ENCODE measurements around the gene ISYNA1. TPM values are rescaled to one million over a fixed set of nuclear protein-coding genes. Genes with fewer than 3 reads are reported as not detected.
A peak's percentile ranks its signal among the peaks of the same experiment; 100 is the strongest.

Gene ISYNA1
- total RNA-seq, 1 donor from 2014 or later = 153 TPM

GRCh38 chr19:18417250-18418028 is 20.5 kb downstream of the ISYNA1 start:
- no peaks in the 10 kb centered on the region for H3K27me3 ChIP-seq (ENCODE audit: insufficient read depth, low read length)
- H2AFZ ChIP-seq (ENCODE audit: low read depth, low read length) = peak overlapping the region; percentile 64
- peak overlapping the region; percentile 95 for H3K4me2 ChIP-seq (ENCODE audit: low read length)
- H3K4me1 Mint-ChIP-seq (ENCODE audit: low read depth, unreplicated experiment) = peaks cover 10% of the 10 kb centered on the region
- peak overlapping the region; percentile 43 for H3K4me3 ChIP-seq (ENCODE audit: insufficient read depth, low read depth, low read length)
- FAIRE-seq (no peak), DNase-seq (ENCODE audit: low read depth) (peak; percentile 60)
- H3K27me3 Mint-ChIP-seq (ENCODE audit: low read depth, unreplicated experiment) = peaks cover 5% of the 10 kb centered on the region
- H3K9me3 ChIP-seq (ENCODE audit: insufficient read depth, low read depth, low read length) = no peaks in the 10 kb centered on the region
- peaks cover 26% of the 10 kb centered on the region for H4K20me1 ChIP-seq (ENCODE audit: insufficient read depth, low read length)
- H3K27ac ChIP-seq (ENCODE audit: low read depth, low read length) = peak overlapping the region; percentile 86
- peak overlapping the region; percentile 78 for H3K4me3 Mint-ChIP-seq (ENCODE audit: unreplicated experiment)
- H3K79me2 ChIP-seq (ENCODE audit: insufficient read depth, low read length) = peaks cover 29% of the 10 kb centered on the region
- TF ChIP-seq EZH2 (IDR thresholded peaks at IDR 0.05; ENCODE audit: insufficient read depth, low read length) = no peak
- no peak for TF ChIP-seq CTCF (IDR thresholded peaks at IDR 0.05; ENCODE audit: insufficient read depth, low read depth, low read length)
- H3K4me1 ChIP-seq (ENCODE audit: insufficient read depth, low read length) = peaks cover 54% of the 10 kb centered on the region
- peak overlapping the region; percentile 79 for H3K9ac ChIP-seq (ENCODE audit: low read length)
- H3K27ac Mint-ChIP-seq (ENCODE audit: unreplicated experiment) = peak overlapping the region; percentile 95
- no peaks in the 10 kb centered on the region for H3K36me3 ChIP-seq (ENCODE audit: insufficient read depth, low read length)
- no peaks in the 10 kb centered on the region for H3K36me3 Mint-ChIP-seq (ENCODE audit: low read depth, unreplicated experiment)
- H3K9me3 Mint-ChIP-seq (ENCODE audit: unreplicated experiment) = no peaks in the 10 kb centered on the region

- DNase-seq (ENCODE audit: low read depth) (peak; percentile 70), FAIRE-seq (no peak)
- TF ChIP-seq EZH2 (IDR thresholded peaks at IDR 0.05; ENCODE audit: insufficient read depth, low read length) = no peak
- TF ChIP-seq CTCF (IDR thresholded peaks at IDR 0.05; ENCODE audit: insufficient read depth, low read depth, low read length) = no peak
- peak overlapping the region; percentile 79 for H3K9ac ChIP-seq (ENCODE audit: low read length)
- peak overlapping the region; percentile 95 for H3K27ac Mint-ChIP-seq (ENCODE audit: unreplicated experiment)
- H3K79me2 ChIP-seq (ENCODE audit: insufficient read depth, low read length) = peaks cover 24% of the 10 kb centered on the region
- H3K4me1 Mint-ChIP-seq (ENCODE audit: low read depth, unreplicated experiment) = peaks cover 10% of the 10 kb centered on the region
- H3K36me3 ChIP-seq (ENCODE audit: insufficient read depth, low read length) = no peaks in the 10 kb centered on the region
- H3K4me3 Mint-ChIP-seq (ENCODE audit: unreplicated experiment) = peak overlapping the region; percentile 78
- no peaks in the 10 kb centered on the region for H3K9me3 ChIP-seq (ENCODE audit: insufficient read depth, low read depth, low read length)
- peak overlapping the region; percentile 86 for H3K27ac ChIP-seq (ENCODE audit: low read depth, low read length)
- no peaks in the 10 kb centered on the region for H3K9me3 Mint-ChIP-seq (ENCODE audit: unreplicated experiment)
- H2AFZ ChIP-seq (ENCODE audit: low read depth, low read length) = peak overlapping the region; percentile 64
- peak overlapping the region; percentile 43 for H3K4me3 ChIP-seq (ENCODE audit: insufficient read depth, low read depth, low read length)
- peaks cover 54% of the 10 kb centered on the region for H3K4me1 ChIP-seq (ENCODE audit: insufficient read depth, low read length)
- H4K20me1 ChIP-seq (ENCODE audit: insufficient read depth, low read length) = peaks cover 20% of the 10 kb centered on the region
- no peaks in the 10 kb centered on the region for H3K27me3 ChIP-seq (ENCODE audit: insufficient read depth, low read length)
- no peaks in the 10 kb centered on the region for H3K36me3 Mint-ChIP-seq (ENCODE audit: low read depth, unreplicated experiment)
- H3K4me2 ChIP-seq (ENCODE audit: low read length) = peak overlapping the region; percentile 95
- H3K27me3 Mint-ChIP-seq (ENCODE audit: low read depth, unreplicated experiment) = peaks cover 7% of the 10 kb centered on the region
Measured at GRCh38 chr19:18416778-18417249, 21.1 kb downstream of the ISYNA1 start.

Data from astrocyte (in vitro differentiated cells and primary cell).